Colonic mucosa (tissue), 4 donors: ENCODE results near the gene LIPG. TPM values are rescaled to one million over a fixed set of nuclear protein-coding genes. Genes with fewer than 3 reads are reported as not detected.
"Not testable (repeated sequence)": the region's sequence is repeated elsewhere in the genome, so short reads cannot be mapped to it uniquely, and the experiment has no call there.

Source experiments
- DNase-seq: peaks from one replicate; pipeline ENCODE4 v3.0.0-alpha.2; 2020
- H3K27ac ChIP-seq: fragments of 200-600 bp; one replicate; pipeline ENCODE4 v1.8.0; 2021
- H3K27me3 ChIP-seq: fragments of 200-600 bp; one replicate; pipeline ENCODE4 v1.8.0; 2021
- H3K36me3 ChIP-seq: fragments of 200-600 bp; one replicate; pipeline ENCODE4 v1.8.0; 2021
- H3K4me1 ChIP-seq: fragments of 200-600 bp; one replicate; pipeline ENCODE4 v1.8.0; 2021; ENCODE audit warnings: mild to moderate bottlenecking
- H3K4me3 ChIP-seq: fragments of 200-600 bp; one replicate; pipeline ENCODE4 v1.8.0; 2021
- H3K9ac ChIP-seq, 2 donors: one replicate each; pipeline ENCODE4 v1.7.0; 2013; ENCODE audit warnings: control low read depth in 2 of 2, low read depth in 2 of 2, low read length in 2 of 2
- H3K9me3 ChIP-seq: fragments of 200-600 bp; one replicate; pipeline ENCODE4 v1.8.0; 2021
- intact Hi-C: fragments of 100-400 bp; cut with DNase I; formaldehyde crosslinking; loops from one replicate; pipeline ENCODE4 v1.14.1; 2022
- total RNA-seq, 2 donors: library from RNA; stranded (reverse); fragmentation: NEBNext Ultra II Directional in 1 of 2; extraction: Animal tissue kit (Norgen Biotek cat#: 25700) in 1 of 2; gene quantifications; one replicate each; pipeline ENCODE4 v1.2.1, GENCODE V29; 2021
- TF ChIP-seq, protein P1 (sequence below): fragments of 200-600 bp; IDR thresholded peaks from one replicate; pipeline ENCODE4 v1.8.0; 2022; ENCODE audit warnings: antibody characterized with exemption, mild to moderate bottlenecking
- donor health status: healthy.
- donor health status: DM: no; HTN: no; CAD: no.
- donor health status: DM: no; HTN: no; CAD: no.

LIPG gene
- 10 to 100 TPM; 25.5 to 32.1 TPM for total RNA-seq

DNA sequence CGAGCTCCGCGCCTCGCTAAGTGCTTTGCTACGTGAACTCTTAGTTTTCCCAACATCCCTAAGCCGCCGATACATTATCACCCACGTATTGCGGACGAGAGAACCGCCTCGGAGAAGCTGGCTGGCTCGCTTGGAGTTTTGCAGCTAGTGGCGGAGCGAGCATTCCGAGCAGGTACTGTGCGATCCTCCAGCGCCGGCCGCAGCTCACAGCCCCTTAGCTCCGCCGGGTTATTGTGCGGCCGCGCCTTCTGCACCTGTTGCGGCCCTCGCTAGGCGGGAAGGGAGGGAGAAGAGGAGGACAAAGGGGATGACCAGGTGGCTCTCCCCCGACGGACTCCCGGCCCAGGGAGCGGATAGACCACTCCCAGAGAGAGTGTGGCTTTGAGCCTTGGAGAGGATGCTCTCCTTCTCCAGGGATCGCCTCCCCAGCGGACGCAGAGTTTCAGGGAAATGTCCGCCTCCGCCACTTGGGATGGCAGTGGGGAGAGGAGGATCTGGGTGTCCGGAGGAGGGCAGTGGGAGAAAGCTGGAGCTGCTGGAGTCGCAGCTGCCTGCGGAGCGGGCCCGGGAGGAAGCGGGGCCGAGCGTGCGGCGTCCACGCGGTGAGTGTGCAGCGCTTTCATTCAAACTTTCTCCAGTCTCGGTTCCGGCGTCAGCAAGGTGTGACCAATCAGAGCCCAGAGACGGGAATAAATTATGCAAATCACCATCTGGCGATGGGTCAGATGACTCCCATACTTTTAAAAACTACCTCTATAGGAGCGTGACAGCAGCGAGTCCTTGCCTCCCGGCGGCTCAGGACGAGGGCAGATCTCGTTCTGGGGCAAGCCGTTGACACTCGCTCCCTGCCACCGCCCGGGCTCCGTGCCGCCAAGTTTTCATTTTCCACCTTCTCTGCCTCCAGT lies at the start of gene LIPG:
LIPG (plus strand) TSS at position 769 of the 905 bp plus-strand sequence. CDS start 252 bp downstream, outside the sequence.
- H3K4me3 ChIP-seq = peak within 1 kb of the TSS; percentile 45
- intact Hi-C loops = loop anchor here (2.0 to 5.0 kb wide), 2 partner anchors 167 to 296 kb away; no protein-coding TSS in a partner anchor
- H3K27ac ChIP-seq = peak within 1 kb of the TSS; percentile 51
- peak within 1 kb of the TSS; percentile 48 to 77 for H3K9ac ChIP-seq
- TF ChIP-seq, protein P1, sequence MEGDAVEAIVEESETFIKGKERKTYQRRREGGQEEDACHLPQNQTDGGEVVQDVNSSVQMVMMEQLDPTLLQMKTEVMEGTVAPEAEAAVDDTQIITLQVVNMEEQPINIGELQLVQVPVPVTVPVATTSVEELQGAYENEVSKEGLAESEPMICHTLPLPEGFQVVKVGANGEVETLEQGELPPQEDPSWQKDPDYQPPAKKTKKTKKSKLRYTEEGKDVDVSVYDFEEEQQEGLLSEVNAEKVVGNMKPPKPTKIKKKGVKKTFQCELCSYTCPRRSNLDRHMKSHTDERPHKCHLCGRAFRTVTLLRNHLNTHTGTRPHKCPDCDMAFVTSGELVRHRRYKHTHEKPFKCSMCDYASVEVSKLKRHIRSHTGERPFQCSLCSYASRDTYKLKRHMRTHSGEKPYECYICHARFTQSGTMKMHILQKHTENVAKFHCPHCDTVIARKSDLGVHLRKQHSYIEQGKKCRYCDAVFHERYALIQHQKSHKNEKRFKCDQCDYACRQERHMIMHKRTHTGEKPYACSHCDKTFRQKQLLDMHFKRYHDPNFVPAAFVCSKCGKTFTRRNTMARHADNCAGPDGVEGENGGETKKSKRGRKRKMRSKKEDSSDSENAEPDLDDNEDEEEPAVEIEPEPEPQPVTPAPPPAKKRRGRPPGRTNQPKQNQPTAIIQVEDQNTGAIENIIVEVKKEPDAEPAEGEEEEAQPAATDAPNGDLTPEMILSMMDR = no peak
- no peaks in the 10 kb centered on the region for H3K9me3 ChIP-seq
- DNase-seq = peak; percentile 93
- peaks cover 6% of the 10 kb centered on the region for H3K4me1 ChIP-seq
- no peaks in the 10 kb centered on the region for H3K36me3 ChIP-seq
- H3K27me3 ChIP-seq = no peaks in the 10 kb centered on the region

DNA sequence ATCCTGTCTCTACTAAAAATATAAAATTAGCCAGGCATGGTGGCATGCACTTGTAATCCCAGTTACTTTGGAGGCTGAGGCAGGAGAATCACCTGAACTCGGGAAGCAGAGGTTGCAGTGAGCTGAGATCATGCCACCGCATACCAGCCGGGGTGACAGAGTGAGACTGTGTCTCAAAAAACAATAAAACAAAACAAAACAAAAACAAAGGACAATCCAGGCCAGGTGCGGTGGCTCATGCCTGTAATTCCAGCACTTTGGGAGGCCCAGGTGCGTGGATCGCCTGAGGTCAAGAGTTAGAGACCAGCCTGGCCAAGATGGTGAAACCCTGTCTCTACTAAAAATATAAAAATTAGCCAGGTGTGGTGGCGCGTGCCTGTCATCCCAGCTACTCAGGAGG lies 49.0 kb upstream of the LIPG start:
- not testable (repeated sequence) for H3K27me3 ChIP-seq, H3K9me3 ChIP-seq, H3K27ac ChIP-seq, H3K4me1 ChIP-seq, H3K4me3 ChIP-seq, H3K9ac ChIP-seq, H3K36me3 ChIP-seq, DNase-seq
- intact Hi-C loops = loop anchor here (5.0 kb wide), 2 partner anchors 254 to 344 kb away; no protein-coding TSS in a partner anchor

DNA sequence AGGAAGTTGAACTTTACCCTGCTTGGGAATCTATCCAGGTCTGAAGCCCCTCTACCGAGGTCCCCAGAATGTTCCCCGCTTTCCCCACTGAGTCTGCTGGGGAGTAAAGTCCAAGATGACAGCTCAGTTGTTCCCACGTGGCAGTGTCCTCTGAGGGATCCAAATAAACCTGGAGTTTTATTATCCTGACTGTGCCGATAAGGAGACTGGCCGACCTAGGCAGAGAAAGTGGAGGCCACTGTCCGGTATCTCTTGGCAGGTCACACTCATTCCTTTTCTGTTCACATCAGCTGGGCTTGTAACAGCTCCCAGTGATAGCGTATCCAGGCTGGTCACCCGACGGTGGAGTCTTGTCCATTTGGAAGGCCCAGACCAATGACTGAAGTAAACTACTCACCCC lies 47.3 kb upstream of the LIPG start:
- H3K27ac ChIP-seq = no peak overlapping the region
- intact Hi-C loops = loop anchor here (5.0 kb wide), 2 partner anchors 253 to 343 kb away; no protein-coding TSS in a partner anchor

DNA sequence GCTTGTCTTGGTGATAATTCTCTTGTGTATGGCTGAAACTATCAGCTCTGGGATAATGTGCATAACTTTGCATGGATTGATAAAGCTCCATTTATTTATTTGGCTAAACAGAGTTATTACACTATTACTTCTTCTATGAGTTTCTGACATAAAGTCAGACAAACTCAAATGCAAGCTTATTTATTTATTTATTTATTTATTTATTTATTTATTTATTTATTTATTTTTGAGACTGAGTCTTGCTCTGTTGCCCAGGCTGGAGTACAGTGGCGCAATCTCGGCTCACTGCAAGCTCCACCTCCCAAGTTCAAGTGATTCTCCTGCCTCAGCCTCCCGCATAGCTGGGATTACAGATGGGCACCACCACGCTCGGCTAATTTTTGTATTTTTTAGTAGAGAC lies 46.9 kb upstream of the LIPG start:
- H3K27ac ChIP-seq, H3K9ac ChIP-seq, DNase-seq, H3K36me3 ChIP-seq, intact Hi-C loops, H3K9me3 ChIP-seq, H3K4me3 ChIP-seq, H3K27me3 ChIP-seq, H3K4me1 ChIP-seq: not testable (repeated sequence)

More for the DNA sequence above, 47.3 kb upstream of the LIPG start:
- Histone ChIP-seq H3K36me3 (no peaks in the 10 kb centered on the region), H3K9me3 (no peaks in the 10 kb centered on the region), H3K4me3 (no peak overlapping the region), H3K4me1 (no peaks in the 10 kb centered on the region), H3K27me3 (no peaks in the 10 kb centered on the region), H3K9ac (no peak overlapping the region)
- TF ChIP-seq, protein P1 = no peak
- DNase-seq = peak; percentile 60

DNA sequence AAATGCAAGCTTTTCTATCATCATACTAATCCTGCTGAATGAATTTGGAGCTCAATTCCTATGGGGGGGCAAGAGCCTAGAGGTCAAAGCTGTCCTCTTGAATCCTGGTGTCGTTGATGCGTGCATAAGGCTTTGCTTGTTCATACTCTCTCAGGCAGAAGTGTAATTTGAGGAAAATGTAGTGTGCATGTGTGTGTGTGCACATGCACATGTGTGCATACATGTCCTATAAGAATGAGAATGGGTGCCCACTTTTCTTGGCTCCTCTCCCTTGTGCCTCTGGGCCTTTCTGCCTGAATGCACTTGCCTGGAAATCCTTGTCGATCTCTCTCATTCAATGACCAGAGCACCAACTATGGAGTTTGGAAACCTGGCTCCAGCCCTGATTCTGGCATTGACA lies 46.3 kb upstream of the LIPG start:
- Histone ChIP-seq H3K9me3 (no peaks in the 10 kb centered on the region), H3K4me1 (no peaks in the 10 kb centered on the region), H3K27ac (no peak overlapping the region), H3K36me3 (no peaks in the 10 kb centered on the region), H3K27me3 (no peaks in the 10 kb centered on the region), H3K4me3 (no peak overlapping the region), H3K9ac (no peak overlapping the region)
- intact Hi-C loops = no loop called here
- no peak for DNase-seq
- TF ChIP-seq, protein P1 = no peak

DNA sequence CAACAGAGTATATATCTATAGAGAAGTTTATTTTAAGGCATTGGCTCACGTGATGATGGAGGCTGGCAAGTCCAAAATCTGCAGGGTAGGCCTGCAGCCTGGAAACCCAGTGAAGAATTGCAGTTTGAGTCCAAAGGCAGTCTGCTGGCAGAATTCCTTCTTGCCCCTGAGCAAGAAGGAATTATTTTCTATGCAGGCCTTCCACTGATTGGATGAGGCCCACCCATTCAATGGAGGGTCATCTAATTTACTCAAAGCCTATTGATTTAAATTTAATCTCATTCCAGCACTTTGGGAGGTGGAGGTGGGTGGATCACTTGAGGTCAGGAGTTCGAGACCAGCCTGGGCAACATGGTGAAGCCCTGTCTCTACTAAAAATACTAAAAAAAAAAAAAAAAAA lies 44.4 kb upstream of the LIPG start:
- H3K36me3 ChIP-seq = no peaks in the 10 kb centered on the region
- intact Hi-C loops = no loop called here
- TF ChIP-seq, protein P1 = no peak
- no peak for DNase-seq
- H3K9me3 ChIP-seq = no peaks in the 10 kb centered on the region
- no peak overlapping the region for H3K27ac ChIP-seq
- no peak overlapping the region for H3K4me3 ChIP-seq
- H3K4me1 ChIP-seq = no peaks in the 10 kb centered on the region
- no peak overlapping the region for H3K9ac ChIP-seq
- no peaks in the 10 kb centered on the region for H3K27me3 ChIP-seq
